ENCODE measurements around the gene SAXO1.

GRCh38 chr9:18976709-18977531 is 56.1 kb downstream of the SAXO1 start:
- TF ChIP-seq POLR2A (IDR thresholded peaks at IDR 0.05; ENCODE audit: low read depth, low read length) (no peak), TAF1 (IDR thresholded peaks at IDR 0.05; ENCODE audit: low read depth, low read length) (no peak), POLR2AphosphoS5 (IDR thresholded peaks at IDR 0.05; ENCODE audit: low read depth, low read length) (no peak), SPI1 (IDR thresholded peaks at IDR 0.05; ENCODE audit: low read depth, low read length) (no peak)

Measured in GM12891 (cell line).